H1 (cell line): Measurements from ENCODE around the gene PCDH9. TPM values are rescaled to one million over a fixed set of nuclear protein-coding genes. Genes with fewer than 3 reads are reported as not detected.

Source experiments
- CTCF ChIA-PET: fragments of 300-600 bp; sonication (Branson Sonifier 250); formaldehyde crosslinking; loops from one replicate; lab custom pipeline; 2021; ENCODE audit not compliant: partially characterized antibody; lab: Charles Lee
- POLR2A ChIA-PET: fragments of 300-600 bp; sonication (Branson Sonifier 250); formaldehyde crosslinking; loops from one replicate; lab custom pipeline; 2021; ENCODE audit warnings: inconsistent platforms; ENCODE audit not compliant: partially characterized antibody; lab: Charles Lee
- DNase-seq, 2 experiments: peaks; one replicate each; pipeline versions ENCODE4 v3.0.0 to v3.0.0-alpha.2; 2010 to 2022; ENCODE audit warnings: low spot score in 2 of 2, low read depth in 1 of 2, mixed read lengths in 1 of 2
- FAIRE-seq: peaks from 2 replicates; lab custom pipeline; 2011; peaks lifted over from hg19 to GRCh38; lab: Jason Lieb, UNC
- H2AFZ ChIP-seq: 2 replicates; pipeline ENCODE4 v1.8.1; 2012; ENCODE audit warnings: low read length, inconsistent platforms
- H2AK5ac ChIP-seq: 2 replicates; pipeline ENCODE4 v1.6.1; 2013; ENCODE audit warnings: low read depth, low read length
- H2BK120ac ChIP-seq: replicated peaks from 2 replicates; pipeline ENCODE3; 2013; ENCODE audit warnings: low read depth, low read length, inconsistent platforms
- H2BK12ac ChIP-seq: 2 replicates; pipeline ENCODE4 v1.6.1; 2013; ENCODE audit warnings: low read depth, low read length
- H2BK15ac ChIP-seq: 2 replicates; pipeline ENCODE4 v1.6.1; 2013; ENCODE audit warnings: low read length
- H2BK20ac ChIP-seq: 2 replicates; pipeline ENCODE4 v1.6.1; 2013; ENCODE audit warnings: low read length
- H2BK5ac ChIP-seq: 2 replicates; pipeline ENCODE4 v1.6.1; 2013; ENCODE audit warnings: low read depth, low read length
- H3K14ac ChIP-seq: 2 replicates; pipeline ENCODE4 v1.6.1; 2013; ENCODE audit warnings: inconsistent platforms; ENCODE audit not compliant: insufficient read length
- H3K18ac ChIP-seq: 2 replicates; pipeline ENCODE4 v1.6.1; 2013; ENCODE audit warnings: low read length; ENCODE audit errors: extremely low read depth
- H3K23ac ChIP-seq: 2 replicates; pipeline ENCODE4 v1.6.1; 2013; ENCODE audit warnings: inconsistent platforms; ENCODE audit not compliant: insufficient read length
- H3K23me2 ChIP-seq: 2 replicates; pipeline ENCODE4 v1.6.1; 2013; ENCODE audit warnings: low read depth, low read length
- H3K27ac ChIP-seq: 2 replicates; pipeline ENCODE4 v1.6.1; 2011; ENCODE audit warnings: low read depth, low read length, inconsistent platforms
- H3K27me3 ChIP-seq, 4 experiments: replicated peaks in 1 of 4; 1 replicate in 1 of 4; 2 replicates in 3 of 4; pipeline versions ENCODE4 v1.6.1 to v1.8.1; 2011 to 2013; ENCODE audit warnings: low read length in 3 of 4, mild to moderate bottlenecking in 3 of 4, inconsistent platforms in 2 of 4, mixed read lengths in 2 of 4, moderate library complexity in 1 of 4; ENCODE audit not compliant: control insufficient read depth in 3 of 4, insufficient read depth in 3 of 4; ENCODE audit errors: extremely low read depth in 1 of 4
- H3K36me3 ChIP-seq, 4 experiments: 2 replicates each; pipeline versions ENCODE4 v1.6.1 to v1.8.1; 2011 to 2013; ENCODE audit warnings: mild to moderate bottlenecking in 4 of 4, low read length in 3 of 4, moderate library complexity in 2 of 4, control low read depth in 1 of 4, inconsistent platforms in 1 of 4; ENCODE audit not compliant: insufficient read depth in 4 of 4, control insufficient read depth in 2 of 4
- H3K4ac ChIP-seq: replicated peaks from 2 replicates; pipeline ENCODE3; 2013; ENCODE audit warnings: low read length, low read depth, mixed read lengths, inconsistent platforms; ENCODE audit not compliant: insufficient read length
- H3K4me1 ChIP-seq, 4 experiments: replicated peaks in 1 of 4; 1 replicate in 1 of 4; 2 replicates in 3 of 4; pipeline versions ENCODE4 v1.6.1 to v1.8.1; 2011 to 2013; ENCODE audit warnings: low read length in 3 of 4, inconsistent platforms in 2 of 4, mixed read lengths in 1 of 4; ENCODE audit not compliant: insufficient read depth in 4 of 4, control insufficient read depth in 3 of 4
- H3K4me2 ChIP-seq, 2 experiments: 2 replicates each; pipeline versions ENCODE4 v1.6.1 to v1.8.1; 2011 to 2013; ENCODE audit warnings: low read depth in 2 of 2, low read length in 2 of 2, control low read depth in 1 of 2, inconsistent platforms in 1 of 2, mild to moderate bottlenecking in 1 of 2; ENCODE audit not compliant: insufficient read depth in 1 of 2
- H3K4me3 ChIP-seq, 4 experiments: fragments of 200-600, 300-600 bp in 1 of 4; sonication (generic), shearing (Covaris generic), sonication (Bioruptor Twin) in 1 of 4; 2 replicates each; pipeline versions ENCODE4 v1.5.1 to v1.8.1; 2011 to 2016; ENCODE audit warnings: low read length in 4 of 4, low read depth in 3 of 4, control low read depth in 2 of 4, inconsistent platforms in 2 of 4, mild to moderate bottlenecking in 2 of 4, mixed read lengths in 1 of 4, moderate library complexity in 1 of 4; ENCODE audit not compliant: insufficient read depth in 2 of 4; ENCODE audit errors: extremely low read depth in 1 of 4
- H3K56ac ChIP-seq: replicated peaks from 2 replicates; pipeline ENCODE3; 2013; ENCODE audit warnings: low read depth, mild to moderate bottlenecking, mixed read lengths, low read length, inconsistent platforms; ENCODE audit not compliant: insufficient read length
- H3K79me1 ChIP-seq: 2 replicates; pipeline ENCODE4 v1.6.1; 2013; ENCODE audit warnings: low read depth, low read length, control low read depth
- H3K79me2 ChIP-seq, 2 experiments: 2 replicates each; pipeline versions ENCODE4 v1.6.1 to v1.8.1; 2012 to 2013; ENCODE audit warnings: low read length in 2 of 2, mild to moderate bottlenecking in 2 of 2, inconsistent platforms in 1 of 2; ENCODE audit not compliant: insufficient read depth in 2 of 2, control insufficient read depth in 1 of 2
- H3K9ac ChIP-seq, 4 experiments: replicated peaks in 1 of 4; 1 replicate in 1 of 4; 2 replicates in 3 of 4; pipeline versions ENCODE4 v1.6.1 to v1.8.1; 2011 to 2013; ENCODE audit warnings: low read depth in 3 of 4, low read length in 3 of 4, control low read depth in 2 of 4, mild to moderate bottlenecking in 2 of 4, moderate library complexity in 2 of 4, inconsistent platforms in 1 of 4; ENCODE audit errors: extremely low read depth in 1 of 4
- H3K9me3 ChIP-seq, 2 experiments: 2 replicates each; pipeline versions ENCODE4 v1.6.1 to v1.8.1; 2012 to 2013; ENCODE audit warnings: mild to moderate bottlenecking in 2 of 2, moderate library complexity in 2 of 2, control low read depth in 1 of 2, inconsistent platforms in 1 of 2, low read depth in 1 of 2, low read length in 1 of 2, mixed read lengths in 1 of 2; ENCODE audit not compliant: insufficient read depth in 2 of 2
- H4K20me1 ChIP-seq, 2 experiments: replicated peaks in 1 of 2; 2 replicates each; pipeline versions ENCODE3 to v1.8.1; 2011 to 2013; ENCODE audit warnings: inconsistent platforms in 2 of 2, low read length in 2 of 2, mild to moderate bottlenecking in 1 of 2; ENCODE audit not compliant: insufficient read depth in 2 of 2, control insufficient read depth in 1 of 2
- H4K5ac ChIP-seq: 2 replicates; pipeline ENCODE4 v1.6.1; 2013; ENCODE audit warnings: low read length, low read depth, mixed read lengths, inconsistent platforms; ENCODE audit not compliant: insufficient read length
- H4K8ac ChIP-seq: 2 replicates; pipeline ENCODE4 v1.8.0; 2013; ENCODE audit warnings: mild to moderate bottlenecking, moderate library complexity, low read length, inconsistent platforms; ENCODE audit not compliant: insufficient read depth; ENCODE audit errors: extremely low read depth
- H4K91ac ChIP-seq: replicated peaks from 2 replicates; pipeline ENCODE3; 2013; ENCODE audit warnings: low read length, mixed read lengths, inconsistent platforms; ENCODE audit not compliant: insufficient read length
- CBX8 ChIP-seq: fragments of 300-800, 300-1000 bp; sonication (generic); IDR thresholded peaks from 2 replicates; pipeline ENCODE4 v1.7.1; 2016; ENCODE audit warnings: low read depth, low read length, borderline replicate concordance
- CHD1 ChIP-seq: IDR thresholded peaks from 2 replicates; pipeline ENCODE4 v1.6.1; 2012; ENCODE audit warnings: low read depth, low read length, improper control_type of control experiment
- EGR1 ChIP-seq: IDR thresholded peaks from 2 replicates; pipeline ENCODE4 v1.6.1; 2011; ENCODE audit warnings: low read depth, low read length, borderline replicate concordance
- HDAC2 ChIP-seq, 2 experiments: fragments of 300-600 bp in 1 of 2; sonication (generic) in 1 of 2; IDR thresholded peaks; 2 replicates each; pipeline ENCODE4 v1.6.1; 2011 to 2012; ENCODE audit warnings: low read depth in 2 of 2, low read length in 2 of 2, mild to moderate bottlenecking in 2 of 2, moderate library complexity in 2 of 2, borderline replicate concordance in 1 of 2, inconsistent platforms in 1 of 2
- JUND ChIP-seq: IDR thresholded peaks from 2 replicates; pipeline ENCODE4 v1.6.1; 2011; ENCODE audit warnings: mild to moderate bottlenecking, improper control_type of control experiment, low read length
- KDM4A ChIP-seq: IDR thresholded peaks from one replicate; pipeline ENCODE4 v1.7.1; 2012; ENCODE audit warnings: low read depth, mild to moderate bottlenecking, moderate library complexity, low read length, inconsistent platforms; ENCODE audit not compliant: severe bottlenecking
- PHF8 ChIP-seq: fragments of 200-600 bp; sonication (generic); conservative IDR thresholded peaks from 2 replicates; pipeline ENCODE4 v1.7.1; 2012; ENCODE audit warnings: low read depth, mild to moderate bottlenecking, inconsistent platforms, low read length, moderate library complexity
- SIRT6 ChIP-seq: IDR thresholded peaks from one replicate; pipeline ENCODE4 v1.7.1; 2012; ENCODE audit warnings: low read length, inconsistent platforms
- SP4 ChIP-seq: IDR thresholded peaks from 2 replicates; pipeline ENCODE4 v1.6.1; 2012; ENCODE audit warnings: low read length, inconsistent platforms
- SUZ12 ChIP-seq: fragments of 200-600 bp; sonication (generic); IDR thresholded peaks from 2 replicates; pipeline ENCODE4 v1.6.1; 2012; ENCODE audit warnings: mild to moderate bottlenecking, inconsistent platforms, low read length, moderate library complexity, mixed read lengths
- WGBS, 2 experiments: shearing (Covaris generic) in 1 of 2; methylation state at CpG; one replicate each; pipeline versions ENCODE4 v1.1.6 to v1.1.7; 2013 to 2015; ENCODE audit warnings: low lambda C conversion rate in 2 of 2, mixed read lengths in 2 of 2, inconsistent platforms in 1 of 2, low coverage in 1 of 2, missing lambda C conversion rate in 1 of 2; ENCODE audit not compliant: insufficient replicate concordance in 2 of 2, insufficient coverage in 1 of 2, insufficient read length in 1 of 2; ENCODE audit errors: extremely low coverage in 1 of 2, missing lambda C conversion rate in 1 of 2; 5-methylcytosine and 5-hydroxymethylcytosine counted together
- polyA plus RNA-seq, 7 experiments: library from polyadenylated mRNA; depleted of rRNA in 3 of 7; stranded (reverse) in 5 of 7; unstranded in 2 of 7; fragments of >200 nt in 5 of 7; fragments of 200-250 nt in 2 of 7; gene quantifications; 1 replicate in 5 of 7; 2 replicates in 1 of 7; 4 replicates in 1 of 7; pipeline versions ENCODE4 v1.2.1 to v1.2.3, GENCODE V29; 2011 to 2013; ENCODE audit warnings: missing spikeins in 2 of 7, mixed read lengths in 2 of 7
- total RNA-seq: library from RNA; stranded (reverse); fragmentation: NEBNext Ultra II Directional; extraction: Animal tissue kit (Norgen Biotek cat#: 25700); gene quantifications from 2 replicates; pipeline ENCODE4 v1.2.1, GENCODE V29; 2021

Gene PCDH9
- total and polyA plus RNA-seq, 2 of the 8 experiments (the other 6 are each of a cell fraction or from before 2014, with no cell fraction given), result 0.12 to 0.60 TPM

GRCh38 chr13:67232384-67232783 is 2.2 kb upstream of the PCDH9 start:
- Histone ChIP-seq H4K91ac (no peak overlapping the region), H2BK5ac (no peak overlapping the region), H2BK120ac (no peak overlapping the region), H3K36me3 (no peaks in the 10 kb centered on the region), H3K9me3 (no peaks in the 10 kb centered on the region), H2AK5ac (no peak overlapping the region), H4K8ac (no peak overlapping the region), H3K4ac (no peak overlapping the region), H3K4me2 (no peak overlapping the region), H3K79me1 (no peaks in the 10 kb centered on the region), H3K56ac (no peak overlapping the region), H3K4me3 (no peak overlapping the region), H3K9ac (no peak overlapping the region), H3K4me1 (peaks cover 0 to 3% (median 0%) of the 10 kb centered on the region in 4 experiments; a peak in 5 of 7 replicates), H3K27me3 (peaks cover 0 to 5% (median 5%) of the 10 kb centered on the region in 4 experiments; a peak in 4 of 7 replicates), H2BK12ac (no peak overlapping the region), H2BK20ac (no peak overlapping the region), H3K14ac (no peak overlapping the region), H2BK15ac (no peak overlapping the region), H3K27ac (no peak overlapping the region), H4K5ac (no peak overlapping the region), H3K23ac (no peak overlapping the region), H4K20me1 (no peaks in the 10 kb centered on the region), H3K18ac (no peak overlapping the region), H3K79me2 (no peaks in the 10 kb centered on the region), H2AFZ (no peak overlapping the region), H3K23me2 (peaks cover 7% of the 10 kb centered on the region)
- POLR2A ChIA-PET, result no interaction called here
- no peak for DNase-seq
- TF ChIP-seq SP4 (no peak), SIRT6 (no peak), JUND (no peak), EGR1 (no peak), SUZ12 (no peak), PHF8 (no peak), CHD1 (no peak), KDM4A (no peak), CBX8 (no peak), HDAC2 (IDR thresholded peaks at IDR 0.05; ENCODE audit: borderline replicate concordance in 1 of 2, low read depth in 2 of 2, low read length in 2 of 2) (no peak)
- CTCF ChIA-PET, result interaction anchor here (0.7 to 1.8 kb wide), 4 partner anchors 8 to 1003 kb away, joined by 3 to 5 read pairs (median 4); no protein-coding TSS in a partner anchor
- 90% methylated on average over 5 of the region's 5 CpGs; no CpG with 5 or more reads in 1 of the 2 experiments for WGBS, 2 experiments
- no peak for FAIRE-seq
